A549 treated with AZD2906 at 1 μM for 4 hours (cell line): ENCODE measurements around the gene NCAM1. TPM values are rescaled to one million over a fixed set of nuclear protein-coding genes. Genes with fewer than 3 reads are reported as not detected.

ENCODE experiments used
- total RNA-seq: library from RNA; stranded (reverse); fragments of 200-300 nt; extraction: Qiagen RNA extraction; gene quantifications from 5 replicates; pipeline ENCODE4 v1.2.3, GENCODE V29; 2022

The NCAM1 gene
- 0.06 TPM in 1 of 5 replicates, not detected in the others for total RNA-seq

GRCh38 chr11:112961146-112961668 lies at the start of gene NCAM1:
NCAM1 (plus strand) TSS chr11:112961420.

DNA sequence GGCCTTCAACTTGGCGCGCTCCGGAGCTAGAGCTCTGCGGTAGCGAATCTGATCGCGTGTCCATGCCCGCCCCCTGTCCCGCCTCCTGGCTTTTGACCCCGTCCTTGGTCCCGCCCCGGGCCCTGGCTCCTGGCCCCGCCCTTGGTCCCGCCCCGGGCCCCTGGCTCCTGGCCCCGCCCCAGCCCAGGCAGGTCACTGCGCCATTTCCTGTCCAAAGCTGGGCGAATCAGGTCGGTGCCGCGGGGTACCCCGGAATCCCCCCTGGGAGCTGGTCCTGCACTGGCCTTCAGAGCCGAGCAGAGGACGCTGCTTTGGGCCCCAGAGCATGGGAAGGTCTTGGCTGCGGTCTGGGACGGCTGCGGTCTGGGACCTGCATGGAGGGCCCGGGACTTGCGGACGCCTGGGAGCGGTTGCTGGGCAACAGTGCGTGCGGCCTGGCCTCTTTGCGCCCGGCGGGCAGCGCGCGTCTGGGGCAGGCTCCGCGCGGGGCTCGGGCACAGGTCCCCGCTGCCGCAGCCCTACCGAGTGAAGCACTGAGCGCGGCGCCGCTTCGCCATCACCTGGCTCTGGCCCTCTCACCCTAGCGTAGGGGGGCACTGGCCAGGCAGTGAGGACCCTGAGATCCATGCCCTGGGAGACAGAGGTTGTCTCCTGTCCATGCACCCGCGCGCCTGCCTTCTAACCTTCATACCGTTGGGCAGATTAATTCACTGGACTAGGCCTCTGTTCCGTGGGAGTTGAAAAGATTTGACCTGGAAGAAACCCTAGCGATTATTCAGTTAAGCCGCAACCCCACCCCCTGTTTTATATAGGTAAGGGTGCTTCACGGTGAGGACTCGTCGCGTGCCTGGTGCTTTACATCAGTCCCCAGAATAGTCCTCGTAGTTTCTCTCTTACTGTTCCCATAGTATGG lies 353.4 kb downstream of the NCAM1 start, which contains the start of gene TTC12:
Gene TTC12 (plus strand): TSS at position 195 of the 913 bp plus-strand sequence. CDS start 1,675 bp downstream, outside the sequence.

